ENCODE data around the gene CAPN2.

Gene CAPN2

GRCh38 chr1:223761411-223761810, 49.1 kb downstream of the CAPN2 start:
- DNase-seq (ENCODE audit: low read depth) = no peak

GRCh38 chr1:223763251-223763650, 50.9 kb downstream of the CAPN2 start:
- no peak for DNase-seq (ENCODE audit: low read depth)

GRCh38 chr1:223763881-223764280, 51.5 kb downstream of the CAPN2 start:
- DNase-seq (ENCODE audit: low read depth) = no peak

- DNase-seq (ENCODE audit: low read depth) = peak; percentile 26
Observed at GRCh38 chr1:223765036-223765718, 52.8 kb downstream of the CAPN2 start.

- no peak for DNase-seq (ENCODE audit: low read depth)
Observed at GRCh38 chr1:223765719-223766340, 53.5 kb downstream of the CAPN2 start.

GRCh38 chr1:223770621-223771315, 58.4 kb downstream of the CAPN2 start:
- DNase-seq (ENCODE audit: low read depth) = no peak

GRCh38 chr1:223771469-223771813, 59.1 kb downstream of the CAPN2 start:
- no peak for DNase-seq (ENCODE audit: low read depth)

GRCh38 chr1:223771814-223772770, 59.8 kb downstream of the CAPN2 start:
- peak; percentile 93 for DNase-seq (ENCODE audit: low read depth)

GRCh38 chr1:223772771-223773160, 60.4 kb downstream of the CAPN2 start:
- no peak for DNase-seq (ENCODE audit: low read depth)

- no peak for DNase-seq (ENCODE audit: low read depth)
Observed at GRCh38 chr1:223774134-223774814, 61.9 kb downstream of the CAPN2 start.

- peak; percentile 61 for DNase-seq (ENCODE audit: low read depth)
Observed at GRCh38 chr1:223775054-223775453, 62.7 kb downstream of the CAPN2 start.

- DNase-seq (ENCODE audit: low read depth) = no peak
Observed at GRCh38 chr1:223775711-223776074, 63.4 kb downstream of the CAPN2 start.

- DNase-seq (ENCODE audit: low read depth) = peak; percentile 96
Observed at GRCh38 chr1:223776075-223776814, 63.9 kb downstream of the CAPN2 start.

GRCh38 chr1:223776826-223777454, 64.6 kb downstream of the CAPN2 start:
- no peak for DNase-seq (ENCODE audit: low read depth)

GRCh38 chr1:223780318-223780717, 68.0 kb downstream of the CAPN2 start:
- DNase-seq (ENCODE audit: low read depth) = no peak

- no peak for DNase-seq (ENCODE audit: low read depth)
Observed at GRCh38 chr1:223780949-223781348, 68.6 kb downstream of the CAPN2 start.

- no peak for DNase-seq (ENCODE audit: low read depth)
Observed at GRCh38 chr1:223783676-223784075, 71.3 kb downstream of the CAPN2 start.

GRCh38 chr1:223784541-223784940, 72.2 kb downstream of the CAPN2 start:
- DNase-seq (ENCODE audit: low read depth) = no peak

GRCh38 chr1:223785808-223786207, 73.5 kb downstream of the CAPN2 start:
- no peak for DNase-seq (ENCODE audit: low read depth)

GRCh38 chr1:223788746-223789415, 76.5 kb downstream of the CAPN2 start:
- DNase-seq (ENCODE audit: low read depth) = no peak
